Mesendoderm (in vitro differentiated cells): ENCODE measurements around the gene PCSK6.

Experiments used
- DNase-seq: peaks from one replicate; pipeline ENCODE4 v3.0.0; 2013
- H2AK5ac ChIP-seq: 2 replicates; pipeline ENCODE4 v1.6.1; 2013; ENCODE audit warnings: low read length, inconsistent platforms
- H2BK120ac ChIP-seq: 2 replicates; pipeline ENCODE4 v1.6.1; 2013; ENCODE audit warnings: low read depth, mild to moderate bottlenecking, low read length, moderate library complexity, mixed read lengths
- H2BK15ac ChIP-seq: replicated peaks from 2 replicates; pipeline ENCODE4 v1.6.1; 2013; ENCODE audit warnings: low read depth, mild to moderate bottlenecking, moderate library complexity
- H2BK5ac ChIP-seq: 2 replicates; pipeline ENCODE4 v1.6.1; 2013; ENCODE audit warnings: low read length, inconsistent platforms
- H3K18ac ChIP-seq: 2 replicates; pipeline ENCODE4 v1.6.1; 2013; ENCODE audit warnings: mild to moderate bottlenecking, low read length, mixed read lengths
- H3K23ac ChIP-seq: one replicate; pipeline ENCODE4 v1.6.1; 2013; ENCODE audit warnings: low read length
- H3K27ac ChIP-seq: 2 replicates; pipeline ENCODE4 v1.5.1; 2013; ENCODE audit warnings: low read depth, mild to moderate bottlenecking, inconsistent platforms, low read length, moderate library complexity
- H3K27me3 ChIP-seq: 2 replicates; pipeline ENCODE4 v1.6.1; 2013; ENCODE audit warnings: low read length, control low read depth, mild to moderate bottlenecking, inconsistent platforms; ENCODE audit not compliant: insufficient read depth, poor library complexity
- H3K36me3 ChIP-seq: 2 replicates; pipeline ENCODE4 v1.6.1; 2013; ENCODE audit warnings: low read length, inconsistent platforms; ENCODE audit not compliant: control insufficient read depth, insufficient read depth
- H3K4ac ChIP-seq: one replicate; pipeline ENCODE4 v1.6.1; 2013; ENCODE audit warnings: low read depth, mild to moderate bottlenecking, low read length, moderate library complexity
- H3K4me1 ChIP-seq: 2 replicates; pipeline ENCODE4 v1.6.1; 2013; ENCODE audit warnings: low read depth, low read length, inconsistent platforms; ENCODE audit not compliant: control insufficient read depth
- H3K4me2 ChIP-seq: 2 replicates; pipeline ENCODE4 v1.6.1; 2013; ENCODE audit warnings: low read length
- H3K4me3 ChIP-seq: 2 replicates; pipeline ENCODE4 v1.5.1; 2013; ENCODE audit warnings: mild to moderate bottlenecking, low read length
- H3K56ac ChIP-seq: one replicate; pipeline ENCODE4 v1.6.1; 2013; ENCODE audit warnings: low read length
- H3K79me1 ChIP-seq: 2 replicates; pipeline ENCODE4 v1.6.1; 2013; ENCODE audit warnings: low read length, inconsistent platforms
- H3K79me2 ChIP-seq: 2 replicates; pipeline ENCODE4 v1.6.1; 2013; ENCODE audit warnings: mild to moderate bottlenecking, low read length; ENCODE audit not compliant: control insufficient read depth, insufficient read depth
- H3K9ac ChIP-seq: 2 replicates; pipeline ENCODE4 v1.6.1; 2013; ENCODE audit warnings: low read length, inconsistent platforms
- H4K5ac ChIP-seq: one replicate; pipeline ENCODE4 v1.6.1; 2013; ENCODE audit warnings: low read length
- H4K8ac ChIP-seq: one replicate; pipeline ENCODE4 v1.6.1; 2013; ENCODE audit warnings: low read depth, mild to moderate bottlenecking, control low read depth, low read length, moderate library complexity
- WGBS: extraction: QIAGEN DNeasy Blood & Tissue Kit; methylation state at CpG from one replicate; pipeline ENCODE4 v1.1.7; 2013; ENCODE audit warnings: low lambda C conversion rate, missing lambda C conversion rate; ENCODE audit not compliant: insufficient coverage; ENCODE audit errors: extremely low coverage; 5-methylcytosine and 5-hydroxymethylcytosine counted together

PCSK6 gene

DNA sequence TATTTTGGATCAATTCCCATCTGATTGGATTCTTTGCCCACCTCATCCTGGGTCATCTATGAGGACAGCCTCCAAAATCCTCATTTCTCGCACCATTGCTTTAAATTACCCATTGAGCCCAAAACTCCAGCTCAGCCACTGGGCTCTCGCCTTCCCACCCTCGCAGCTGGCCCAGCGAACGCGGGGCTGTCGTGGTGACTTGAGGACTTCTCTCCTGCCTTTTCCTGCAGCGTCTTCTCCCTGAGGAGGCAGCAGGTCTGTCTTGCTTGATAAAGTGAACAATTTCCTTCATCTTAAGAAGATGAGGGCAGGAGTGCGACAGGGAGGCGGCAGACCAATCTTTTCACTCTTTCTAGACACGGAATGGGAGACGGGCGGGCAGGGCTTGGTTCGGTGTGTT lies 161.5 kb downstream of the PCSK6 start:
- no CpG with 5 or more reads among the region's 14 CpGs for WGBS
- Histone ChIP-seq H3K18ac (no peak overlapping the region), H3K4me3 (no peak overlapping the region), H2BK15ac (no peak overlapping the region), H3K27me3 (no peaks in the 10 kb centered on the region), H4K8ac (no peak overlapping the region), H3K79me2 (no peaks in the 10 kb centered on the region), H4K5ac (no peak overlapping the region), H3K4ac (no peak overlapping the region), H3K36me3 (no peaks in the 10 kb centered on the region), H3K9ac (no peak overlapping the region), H2BK5ac (no peak overlapping the region), H3K4me2 (no peak overlapping the region), H3K56ac (no peak overlapping the region), H3K4me1 (no peaks in the 10 kb centered on the region), H2BK120ac (no peak overlapping the region), H3K27ac (no peak overlapping the region), H3K79me1 (no peaks in the 10 kb centered on the region), H2AK5ac (no peak overlapping the region), H3K23ac (no peak overlapping the region)
- DNase-seq, result no peak

DNA sequence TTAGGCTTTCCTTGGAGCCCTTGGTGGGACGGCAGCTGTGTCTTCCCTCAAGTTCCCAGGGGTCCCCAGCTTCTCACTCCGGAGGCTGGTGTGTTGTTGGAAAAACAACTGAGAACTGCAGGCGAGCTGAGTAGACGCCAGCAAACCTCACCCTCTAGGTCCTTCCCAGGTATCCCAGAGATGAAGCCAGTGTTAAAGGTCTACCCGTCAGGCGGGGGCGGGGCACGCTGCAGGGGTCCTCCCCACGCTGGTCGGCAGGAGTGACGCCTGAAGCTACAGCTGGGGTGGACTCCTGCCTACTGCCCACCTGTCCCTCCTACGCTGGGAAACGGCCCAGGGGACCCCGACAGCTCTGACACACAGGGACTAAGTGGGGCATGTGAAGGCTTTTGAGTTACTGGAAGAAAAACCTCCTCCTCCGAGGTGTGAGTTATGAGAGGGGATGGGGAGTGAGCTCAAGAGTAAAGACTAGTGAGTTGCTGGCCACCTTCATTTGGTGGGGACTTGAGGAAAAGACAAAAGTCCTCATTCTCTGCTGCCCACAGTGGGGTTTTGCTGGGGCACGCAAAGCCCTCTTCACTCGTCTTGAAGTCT lies 162.3 kb downstream of the PCSK6 start:
- no peak for DNase-seq
- no peaks in the 10 kb centered on the region for H3K4me1 ChIP-seq
- H2BK120ac ChIP-seq, result no peak overlapping the region
- H2AK5ac ChIP-seq, result no peak overlapping the region
- H3K56ac ChIP-seq, result no peak overlapping the region
- H3K4me3 ChIP-seq, result no peak overlapping the region
- H2BK5ac ChIP-seq, result no peak overlapping the region
- H4K5ac ChIP-seq, result no peak overlapping the region
- no peak overlapping the region for H3K27ac ChIP-seq
- H3K4ac ChIP-seq, result no peak overlapping the region
- H3K23ac ChIP-seq, result no peak overlapping the region
- no CpG with 5 or more reads among the region's 17 CpGs for WGBS
- H3K27me3 ChIP-seq, result no peaks in the 10 kb centered on the region
- H3K4me2 ChIP-seq, result no peak overlapping the region
- H3K36me3 ChIP-seq, result no peaks in the 10 kb centered on the region
- no peak overlapping the region for H3K9ac ChIP-seq
- H3K79me2 ChIP-seq, result no peaks in the 10 kb centered on the region
- no peak overlapping the region for H3K18ac ChIP-seq
- no peak overlapping the region for H2BK15ac ChIP-seq
- H4K8ac ChIP-seq, result no peak overlapping the region
- H3K79me1 ChIP-seq, result no peaks in the 10 kb centered on the region

DNA sequence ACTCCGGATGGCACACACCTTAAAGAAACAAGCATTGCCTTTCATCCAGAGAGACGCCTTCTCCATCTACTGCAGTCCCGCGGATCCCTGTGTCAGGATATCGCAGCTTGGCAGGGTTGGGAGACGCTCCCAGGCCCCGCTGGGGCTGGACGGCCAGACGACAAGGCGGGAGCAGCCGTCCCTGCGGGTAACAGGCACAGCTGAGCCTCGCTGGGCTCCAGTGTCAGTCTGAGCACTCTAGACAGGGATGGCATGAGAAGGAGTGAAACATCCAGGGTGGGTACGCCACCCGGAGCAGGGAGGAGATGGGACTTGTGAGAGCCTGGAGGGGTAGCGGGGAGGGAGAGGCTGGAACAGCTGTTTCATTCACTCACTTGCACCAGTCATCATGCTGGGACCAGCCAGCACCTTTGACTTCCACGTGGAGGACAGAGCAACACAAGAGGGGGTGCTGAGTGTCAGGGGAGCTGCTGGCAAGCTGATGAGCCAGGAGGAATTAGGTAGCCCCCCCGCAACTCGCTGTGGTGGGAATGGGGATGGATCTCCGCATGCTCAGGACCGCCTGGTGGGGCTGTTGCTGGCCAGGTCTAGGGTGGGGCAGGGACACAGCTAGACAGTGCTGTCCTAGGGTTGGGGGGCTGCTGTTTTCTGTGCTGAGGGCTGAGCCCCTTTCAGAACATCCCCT lies 162.9 kb downstream of the PCSK6 start:
- H3K4me3 ChIP-seq, result no peak overlapping the region
- no peaks in the 10 kb centered on the region for H3K27me3 ChIP-seq
- H3K4ac ChIP-seq, result no peak overlapping the region
- H3K27ac ChIP-seq, result no peak overlapping the region
- no peak overlapping the region for H3K18ac ChIP-seq
- DNase-seq, result no peak
- no peak overlapping the region for H2BK120ac ChIP-seq
- H3K4me2 ChIP-seq, result no peak overlapping the region
- no CpG with 5 or more reads among the region's 21 CpGs for WGBS
- no peak overlapping the region for H3K9ac ChIP-seq
- no peak overlapping the region for H4K8ac ChIP-seq
- H3K36me3 ChIP-seq, result no peaks in the 10 kb centered on the region
- no peak overlapping the region for H4K5ac ChIP-seq
- no peak overlapping the region for H2BK5ac ChIP-seq
- H3K79me2 ChIP-seq, result no peaks in the 10 kb centered on the region
- no peak overlapping the region for H3K23ac ChIP-seq
- H3K56ac ChIP-seq, result no peak overlapping the region
- no peaks in the 10 kb centered on the region for H3K79me1 ChIP-seq
- H3K4me1 ChIP-seq, result no peaks in the 10 kb centered on the region
- H2BK15ac ChIP-seq, result no peak overlapping the region
- no peak overlapping the region for H2AK5ac ChIP-seq

DNA sequence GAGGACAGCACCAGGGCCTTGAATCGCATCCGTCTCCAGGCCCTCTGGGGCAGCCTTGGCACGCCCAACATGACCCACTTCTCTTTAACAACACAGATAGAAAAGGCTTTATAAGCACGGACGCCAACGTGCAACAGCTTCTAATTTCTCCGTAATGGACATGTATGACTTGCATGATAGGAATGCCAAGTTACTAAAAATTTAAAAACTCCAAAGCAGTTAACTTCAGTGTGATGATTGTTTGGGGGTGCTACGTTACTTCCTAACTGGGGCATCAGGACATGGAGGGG lies 163.5 kb downstream of the PCSK6 start:
- Histone ChIP-seq H3K4me2 (no peak overlapping the region), H4K5ac (no peak overlapping the region), H3K4ac (no peak overlapping the region), H2BK5ac (no peak overlapping the region), H3K79me1 (no peaks in the 10 kb centered on the region), H3K4me3 (no peak overlapping the region), H3K36me3 (no peaks in the 10 kb centered on the region), H4K8ac (no peak overlapping the region), H2AK5ac (no peak overlapping the region), H3K18ac (no peak overlapping the region), H2BK15ac (no peak overlapping the region), H3K9ac (no peak overlapping the region), H3K23ac (no peak overlapping the region), H3K56ac (no peak overlapping the region), H2BK120ac (no peak overlapping the region), H3K27ac (no peak overlapping the region), H3K4me1 (no peaks in the 10 kb centered on the region), H3K79me2 (no peaks in the 10 kb centered on the region), H3K27me3 (no peaks in the 10 kb centered on the region)
- no CpG with 5 or more reads among the region's 8 CpGs for WGBS
- no peak for DNase-seq

DNA sequence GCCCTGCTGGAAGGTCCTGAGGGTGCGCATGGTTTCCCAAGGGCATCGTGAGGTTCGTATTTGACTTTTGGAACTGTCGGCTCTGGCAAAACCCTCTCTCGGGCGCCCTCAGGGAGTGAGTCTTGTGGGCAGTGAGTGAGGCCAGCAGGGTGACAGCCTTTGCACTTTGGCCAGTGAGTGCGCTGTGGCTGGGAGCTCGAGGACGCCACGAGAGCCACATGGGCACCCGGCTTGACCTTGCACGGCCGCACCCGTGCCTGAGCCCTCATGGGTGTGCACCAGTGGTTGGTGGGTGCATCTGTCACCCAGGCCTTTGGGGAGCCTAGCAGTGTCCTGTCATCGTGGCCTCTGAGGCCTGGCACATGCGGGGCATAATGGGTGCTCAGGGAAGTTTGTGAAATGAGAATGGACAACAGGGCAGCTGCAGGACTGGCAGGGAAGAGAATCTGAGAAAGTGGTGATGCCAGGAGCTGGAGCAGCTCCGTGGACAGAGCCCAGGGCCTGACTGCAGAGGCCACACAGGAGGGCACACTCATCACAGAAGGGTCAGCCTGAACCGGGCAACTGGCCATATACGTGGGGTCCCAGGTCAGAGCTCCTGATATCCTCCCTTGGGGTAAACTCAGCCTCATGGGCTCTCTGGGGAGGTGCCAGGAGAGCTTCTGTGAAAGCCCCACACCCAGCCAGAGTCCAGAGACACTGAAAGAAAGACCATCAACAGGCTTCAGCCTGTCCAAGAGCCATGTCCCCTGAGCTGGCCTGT lies 164.1 kb downstream of the PCSK6 start:
- Histone ChIP-seq H3K4me3 (no peak overlapping the region), H2BK15ac (no peak overlapping the region), H3K79me2 (no peaks in the 10 kb centered on the region), H3K27me3 (no peaks in the 10 kb centered on the region), H3K79me1 (no peaks in the 10 kb centered on the region), H3K27ac (no peak overlapping the region), H4K5ac (no peak overlapping the region), H3K18ac (no peak overlapping the region), H3K36me3 (no peaks in the 10 kb centered on the region), H4K8ac (no peak overlapping the region), H3K9ac (no peak overlapping the region), H3K4ac (no peak overlapping the region), H2BK120ac (no peak overlapping the region), H2BK5ac (no peak overlapping the region), H3K4me2 (no peak overlapping the region), H3K23ac (no peak overlapping the region), H3K4me1 (no peaks in the 10 kb centered on the region), H2AK5ac (no peak overlapping the region), H3K56ac (no peak overlapping the region)
- no peak for DNase-seq
- no CpG with 5 or more reads among the region's 19 CpGs for WGBS
